GM19455 (cell line): ENCODE measurements around the gene HEPACAM.
"Not testable (repeated sequence)": the region's sequence is repeated elsewhere in the genome, so short reads cannot be mapped to it uniquely, and the experiment has no call there.

ENCODE experiments used
- ATAC-seq: cut with Tn5 transposase; IDR thresholded peaks from one replicate; pipeline ENCODE4 v1.9.1; 2021; ENCODE audit not compliant: unreplicated experiment

HEPACAM gene

GRCh38 chr11:124935548-124936514 lies at the start of gene HEPACAM:
HEPACAM (minus strand) TSS chr11:124936047; CDS start chr11:124936006, 41 bp downstream.
- ATAC-seq, result no peak

DNA sequence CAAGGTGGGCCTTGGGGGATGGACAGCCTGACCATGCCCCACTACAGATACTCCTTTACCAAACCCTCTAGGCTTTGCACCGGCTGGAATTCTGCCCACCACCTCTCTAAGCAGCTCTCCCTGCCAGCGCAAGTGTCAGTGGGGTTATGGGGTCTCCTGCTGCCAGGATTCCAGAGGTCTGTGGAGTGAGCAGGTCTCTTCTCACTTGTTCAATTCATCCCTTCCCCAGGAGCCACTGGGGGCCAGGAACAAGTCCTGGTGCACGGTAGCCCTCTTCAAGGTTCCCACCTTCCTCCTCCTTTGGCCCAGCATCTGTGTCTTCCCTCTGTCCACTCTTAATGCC lies 48.6 kb upstream of the HEPACAM start:
- no peak for ATAC-seq

GRCh38 chr11:124983674-124984511 lies 48.0 kb upstream of the HEPACAM start:
- no peak for ATAC-seq

GRCh38 chr11:124982043-124982442 lies 46.2 kb upstream of the HEPACAM start:
- no peak for ATAC-seq

- ATAC-seq, result no peak
Measured at GRCh38 chr11:124978316-124978715, 42.5 kb upstream of the HEPACAM start.

- no peak for ATAC-seq
Measured at GRCh38 chr11:124977006-124977405, 41.2 kb upstream of the HEPACAM start.

DNA sequence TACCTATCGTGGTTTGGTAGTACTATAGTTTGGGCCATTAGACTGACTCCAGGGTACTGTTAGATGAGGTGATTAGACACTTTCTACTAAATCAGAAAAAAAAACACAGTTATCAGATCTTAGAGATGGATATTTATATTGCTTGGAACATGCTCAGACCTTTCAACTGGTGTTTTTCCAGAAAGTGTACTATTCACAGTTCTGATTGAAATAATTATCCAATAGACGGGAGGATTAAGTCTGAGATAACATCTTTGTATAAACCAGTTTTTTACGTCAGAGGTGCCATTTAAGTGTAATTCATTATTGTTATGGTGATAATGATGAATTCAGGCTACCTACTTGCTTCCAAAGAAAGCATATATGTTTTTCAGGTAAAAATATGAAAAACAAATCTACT lies 40.7 kb upstream of the HEPACAM start:
- ATAC-seq, result no peak

GRCh38 chr11:124971810-124972209 lies 36.0 kb upstream of the HEPACAM start:
- no peak for ATAC-seq

DNA sequence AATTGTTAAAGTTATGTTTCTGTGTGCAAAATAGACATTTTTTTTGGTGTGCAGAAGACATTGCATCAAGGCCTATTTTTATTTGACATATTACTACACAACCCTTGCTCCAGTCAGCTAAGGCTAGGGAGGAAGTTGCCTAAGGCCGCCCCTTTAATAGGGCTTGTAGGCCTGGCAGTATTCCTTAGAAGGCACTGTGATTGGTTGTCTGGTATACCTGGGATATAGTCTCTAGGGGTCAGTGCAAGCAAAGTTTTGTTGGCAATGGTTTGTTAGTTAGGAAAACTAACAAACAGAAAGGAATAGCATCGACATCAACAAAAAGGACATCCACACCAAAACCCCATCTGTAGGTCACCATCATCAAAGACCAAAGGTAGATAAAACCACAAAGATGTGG lies 35.1 kb upstream of the HEPACAM start:
- ATAC-seq, result no peak

DNA sequence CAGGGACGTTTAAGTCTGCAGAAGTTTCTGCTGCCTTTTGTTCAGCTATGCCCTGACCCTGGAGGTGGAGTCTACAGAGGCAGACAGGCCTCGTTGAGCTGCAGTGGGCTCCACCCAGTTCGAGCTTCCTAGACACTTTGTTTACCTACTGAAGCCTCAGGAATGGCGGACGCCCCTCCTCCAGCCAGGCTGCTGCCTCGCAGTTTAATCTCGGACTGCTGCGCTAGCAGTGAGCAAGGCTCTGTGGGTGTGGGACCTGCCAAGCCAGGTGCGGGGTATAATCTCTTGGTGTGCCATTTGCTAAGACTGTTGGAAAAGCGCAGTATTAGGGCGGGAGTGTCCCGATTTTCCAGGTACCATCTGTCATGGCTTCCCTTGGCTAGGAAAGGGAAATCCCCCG lies 32.4 kb upstream of the HEPACAM start:
- ATAC-seq, result not testable (repeated sequence)

DNA sequence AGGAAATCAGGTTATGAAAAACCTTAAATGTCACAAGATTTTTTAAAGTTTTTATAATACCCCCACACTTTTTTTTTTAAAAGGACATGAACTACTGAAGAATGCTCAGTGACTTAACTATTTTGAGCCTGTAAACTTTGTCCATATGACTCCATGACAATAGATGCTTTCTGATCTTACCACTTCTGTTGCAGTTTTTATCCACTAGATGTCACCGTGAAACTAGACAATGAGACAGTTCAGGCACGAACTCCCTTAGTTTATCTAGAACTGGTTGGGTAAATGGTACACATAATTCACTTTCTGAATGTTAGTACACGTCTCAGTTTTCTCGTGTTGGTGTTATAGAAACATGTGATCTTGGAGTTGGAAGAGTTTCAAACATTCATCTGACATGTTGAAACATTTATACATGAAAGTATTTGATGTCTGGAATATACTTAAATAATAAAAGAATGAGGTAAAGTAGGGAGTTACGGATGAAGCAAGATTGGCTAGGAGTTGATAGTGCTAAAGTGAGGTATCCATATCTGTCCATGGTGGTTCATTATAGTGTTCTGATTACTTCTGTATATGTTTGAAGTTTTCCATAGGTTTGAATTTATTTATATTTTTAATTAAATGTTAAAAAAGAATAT lies 26.2 kb upstream of the HEPACAM start:
- ATAC-seq, result peak; percentile 93

DNA sequence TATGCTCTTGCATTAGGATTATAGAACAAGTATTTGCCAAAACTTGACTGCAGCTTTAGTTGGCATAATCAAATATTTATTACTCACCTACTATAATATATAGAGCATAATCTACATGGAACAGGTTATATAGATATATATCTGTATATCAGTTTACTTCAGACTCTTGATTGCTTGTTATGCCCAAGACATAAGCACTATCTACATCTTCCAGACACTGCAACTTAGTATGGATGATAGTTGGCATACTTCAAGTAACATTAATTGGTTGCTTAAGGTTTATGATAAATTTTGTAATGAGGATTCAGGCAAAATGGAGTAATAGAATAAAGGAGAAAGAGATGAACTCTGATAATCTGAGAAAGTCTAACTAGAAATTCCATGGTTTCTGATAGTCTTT lies 19.2 kb upstream of the HEPACAM start:
- no peak for ATAC-seq

GRCh38 chr11:124954590-124954955 lies 18.7 kb upstream of the HEPACAM start:
- ATAC-seq, result no peak

GRCh38 chr11:124953753-124954589 lies 18.1 kb upstream of the HEPACAM start, which contains the start of gene CCDC15:
CCDC15 (plus strand) TSS chr11:124954202; CDS start chr11:124954733, 531 bp downstream.
- peak; percentile 99 for ATAC-seq

- no peak for ATAC-seq
Measured at GRCh38 chr11:124951341-124951740, 15.5 kb upstream of the HEPACAM start.

DNA sequence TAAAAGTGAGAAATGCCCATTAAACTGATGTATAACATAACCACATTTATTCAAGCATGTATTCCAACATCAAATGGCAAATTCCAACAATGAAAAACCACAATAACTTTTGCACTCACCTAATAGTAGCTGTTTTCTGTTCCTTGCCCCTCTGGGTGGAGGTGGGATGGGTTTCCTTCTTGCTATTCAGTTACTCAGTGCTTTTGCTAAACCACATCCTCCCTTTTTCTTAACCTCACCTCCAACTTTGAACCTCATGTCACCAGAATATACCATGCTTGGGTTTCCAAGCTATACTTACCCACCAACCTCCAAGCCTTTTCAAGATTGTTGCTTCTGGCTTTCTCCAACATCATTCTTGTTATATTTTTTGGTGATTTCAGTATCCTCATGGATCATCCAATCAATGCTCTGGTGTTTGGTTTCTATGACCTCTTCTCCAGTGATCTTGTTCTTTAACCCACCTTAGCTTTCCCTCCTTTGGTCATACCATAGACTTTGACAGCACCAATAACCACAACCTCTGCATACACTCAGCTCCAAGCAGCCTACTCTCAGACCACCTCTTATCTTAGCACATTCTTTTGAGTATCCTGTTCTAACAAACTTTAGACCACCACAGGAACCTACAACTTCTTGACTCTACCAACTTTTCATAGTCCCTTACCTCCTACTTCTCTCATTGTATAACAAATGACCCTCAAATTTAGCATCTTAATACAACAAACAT lies 14.9 kb upstream of the HEPACAM start:
- no peak for ATAC-seq

- no peak for ATAC-seq
Measured at GRCh38 chr11:124946735-124947141, 10.9 kb upstream of the HEPACAM start.

DNA sequence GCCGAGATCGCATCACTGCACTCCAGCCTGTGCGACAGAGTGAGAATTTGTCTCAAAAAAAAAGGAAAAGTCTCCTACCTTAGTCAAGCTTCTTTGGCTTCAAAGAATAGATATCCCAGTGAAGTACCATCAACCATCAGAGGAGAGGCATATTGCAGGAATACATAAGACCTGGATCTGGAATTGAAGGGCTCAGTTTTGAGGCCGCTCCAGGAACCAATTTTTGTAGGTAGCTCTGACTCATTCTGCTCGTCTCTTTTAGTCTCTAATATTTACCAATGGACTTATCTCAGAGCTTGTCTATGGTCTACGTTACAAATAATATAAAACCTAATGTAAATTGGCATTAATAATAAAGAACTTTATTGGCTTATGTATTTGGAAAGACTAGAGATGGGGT lies 10.0 kb upstream of the HEPACAM start:
- no peak for ATAC-seq

- no peak for ATAC-seq
Measured at GRCh38 chr11:124944565-124944964, 8.7 kb upstream of the HEPACAM start.

GRCh38 chr11:124943741-124944140 lies 7.9 kb upstream of the HEPACAM start:
- ATAC-seq, result no peak
